Coronary artery (tissue), 2 donors: Measurements from ENCODE around the gene PCDHB11.

ENCODE experiments used
- DNase-seq: peaks from one replicate; pipeline ENCODE4 v3.0.0-alpha.2; 2017; ENCODE audit warnings: low spot score
- H3K27ac ChIP-seq, 2 donors: fragments of 200-600 bp; sonication (generic); one replicate each; pipeline ENCODE4 v1.5.1; 2016 to 2019
- H3K4me3 ChIP-seq: fragments of 200-600 bp; sonication (generic); 2 replicates; pipeline ENCODE4 v1.5.1; 2016; ENCODE audit warnings: mild to moderate bottlenecking, moderate library complexity
- CTCF ChIP-seq: fragments of 200-600 bp; sonication (generic); IDR thresholded peaks from one replicate; pipeline ENCODE4 v1.5.1; 2019; ENCODE audit warnings: antibody characterized with exemption

The PCDHB11 gene

GRCh38 chr5:141250576-141250975 lies 51.1 kb downstream of the PCDHB11 start:
- Histone ChIP-seq H3K27ac (no peak overlapping the region), H3K4me3 (no peak overlapping the region)
- TF ChIP-seq CTCF, result no peak
- no peak for DNase-seq
